AML-193 (cell line): ENCODE measurements around the gene OIP5.
"Not testable (repeated sequence)": the region's sequence is repeated elsewhere in the genome, so short reads cannot be mapped to it uniquely, and the experiment has no call there.

ENCODE experiments used
- DNase-seq, 2 experiments: peaks; one replicate each; lab custom pipeline; 2025; lab: John Stamatoyannopoulos, UW

The OIP5 gene

DNA sequence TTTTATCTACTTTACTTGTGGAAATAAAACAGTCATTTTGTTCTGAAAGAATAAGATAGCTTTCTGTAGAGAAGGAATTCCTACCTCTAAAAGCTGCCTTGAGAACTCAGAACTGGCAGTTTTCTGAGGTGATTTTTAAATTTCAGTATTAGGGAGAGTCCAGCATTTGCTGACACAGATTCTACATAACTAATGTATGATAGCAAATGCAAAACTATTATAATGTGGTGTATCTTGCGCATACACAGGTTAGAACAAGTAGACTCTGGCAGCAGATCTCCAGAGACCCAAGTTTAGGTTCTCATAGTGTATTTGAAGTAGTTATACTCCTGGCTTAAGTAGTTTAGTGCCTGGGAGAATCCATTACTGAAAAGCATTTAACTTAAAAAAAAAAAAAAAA lies 30.8 kb downstream of the OIP5 start:
- DNase-seq: no peak

GRCh38 chr15:41301139-41301538 lies 31.3 kb downstream of the OIP5 start:
- not testable (repeated sequence) for DNase-seq

- DNase-seq: no peak
These were observed 39.9 kb downstream of the OIP5 start for GRCh38 chr15:41292521-41292920.

GRCh38 chr15:41291065-41291631 lies 41.2 kb downstream of the OIP5 start:
- peak; percentile 18 to 23 for DNase-seq

- no peak for DNase-seq
These were observed 42.4 kb downstream of the OIP5 start for GRCh38 chr15:41289953-41290352.

DNA sequence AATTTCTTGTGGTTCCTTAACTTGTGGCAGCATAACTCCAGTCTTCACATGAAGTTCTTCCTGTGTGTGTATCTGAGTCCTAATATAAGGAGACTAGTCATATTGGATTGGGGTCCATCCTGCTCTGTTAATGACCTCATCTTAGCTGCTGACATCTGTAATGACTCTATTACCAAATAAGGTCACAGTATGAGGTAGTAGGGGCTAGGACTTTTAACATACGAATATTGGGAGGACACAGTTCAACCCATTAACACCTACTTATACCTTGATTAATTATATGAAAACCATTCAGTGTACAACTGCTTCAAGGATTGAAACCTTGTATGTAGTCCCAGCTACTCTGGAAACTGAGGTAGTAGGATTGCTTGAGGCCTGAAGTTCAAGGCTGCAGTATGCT lies 43.9 kb downstream of the OIP5 start:
- DNase-seq: no peak

GRCh38 chr15:41286665-41287333 lies 45.6 kb downstream of the OIP5 start:
- DNase-seq: peak; percentile 18 to 38

DNA sequence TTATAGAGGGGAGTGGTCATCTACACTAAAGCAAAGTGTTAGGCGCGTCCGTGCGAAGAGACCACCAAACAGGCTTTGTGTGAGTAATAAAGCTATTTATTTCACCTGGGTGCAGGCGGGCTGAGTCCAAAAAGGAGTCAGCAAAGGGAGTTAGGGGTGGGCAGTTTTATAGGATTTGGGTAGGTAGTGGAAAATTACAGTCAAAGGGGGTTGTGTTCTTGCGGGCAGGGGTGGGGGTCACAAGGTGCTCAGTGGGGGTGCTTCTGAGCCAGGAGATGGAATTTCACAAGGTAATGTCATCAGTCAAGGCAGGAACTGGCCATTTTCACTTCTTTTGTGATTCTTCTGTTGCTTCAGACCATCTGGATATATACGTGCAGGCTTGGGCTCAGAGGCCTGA lies 47.1 kb downstream of the OIP5 start:
- DNase-seq: no peak

DNA sequence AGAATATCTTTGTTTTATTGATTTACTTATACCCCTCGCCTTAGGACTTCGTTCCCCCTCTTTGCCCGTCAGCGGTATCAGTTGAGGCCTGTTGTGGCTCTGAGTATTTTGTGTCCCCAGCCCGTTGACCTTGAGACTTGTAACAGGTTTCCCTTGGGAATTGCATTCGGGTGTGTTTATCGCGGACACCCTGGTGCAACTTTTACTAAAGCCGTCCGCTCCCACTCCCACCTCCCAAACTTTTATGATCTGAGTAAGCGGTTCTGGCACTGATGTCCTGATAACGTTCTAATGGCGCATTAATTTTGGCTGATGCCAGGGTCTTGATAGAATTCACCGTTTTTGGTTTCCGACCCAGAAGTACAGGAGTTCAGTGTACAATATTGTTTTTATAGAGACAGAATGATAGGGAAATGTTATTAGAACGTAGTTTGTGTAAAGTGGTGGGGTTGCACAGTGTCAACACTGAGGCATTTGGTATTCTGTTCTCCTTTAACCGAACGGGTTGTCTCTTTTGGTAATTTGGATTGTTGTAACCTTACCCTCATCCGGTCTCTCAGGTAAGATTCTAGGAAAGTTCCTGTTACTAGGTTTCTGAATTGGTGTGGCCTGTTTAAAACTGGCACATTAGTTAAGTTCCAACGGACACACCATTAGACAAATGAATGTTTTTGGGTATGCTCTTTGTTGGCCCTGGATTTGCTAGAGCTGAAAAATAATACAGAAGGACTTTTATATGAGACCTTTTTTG lies 47.8 kb downstream of the OIP5 start:
- no peak for DNase-seq

GRCh38 chr15:41283653-41284426 lies 48.6 kb downstream of the OIP5 start:
- DNase-seq: peak; percentile 98 to 99

- DNase-seq: not testable (repeated sequence)
These were observed 49.3 kb downstream of the OIP5 start for GRCh38 chr15:41282980-41283652.

DNA sequence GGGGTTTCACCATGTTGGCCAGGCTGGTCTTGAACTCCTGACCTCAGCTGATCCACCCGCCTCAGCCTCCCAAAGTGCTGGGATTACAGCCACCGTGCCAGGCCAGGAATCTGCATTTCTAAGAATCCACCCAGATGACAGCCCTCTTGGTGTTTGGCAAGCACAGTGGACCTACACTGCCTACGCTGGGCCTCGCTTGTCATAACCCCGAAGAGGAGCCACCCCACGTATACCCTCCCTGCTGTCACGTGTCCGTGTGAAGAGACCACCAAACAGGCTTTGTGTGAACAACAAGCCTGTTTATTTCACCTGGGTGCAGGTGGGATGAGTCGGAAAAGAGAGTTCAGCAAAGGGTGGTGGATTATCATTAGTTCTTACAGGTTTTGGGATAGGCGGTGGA lies 50.0 kb downstream of the OIP5 start:
- not testable (repeated sequence) for DNase-seq

DNA sequence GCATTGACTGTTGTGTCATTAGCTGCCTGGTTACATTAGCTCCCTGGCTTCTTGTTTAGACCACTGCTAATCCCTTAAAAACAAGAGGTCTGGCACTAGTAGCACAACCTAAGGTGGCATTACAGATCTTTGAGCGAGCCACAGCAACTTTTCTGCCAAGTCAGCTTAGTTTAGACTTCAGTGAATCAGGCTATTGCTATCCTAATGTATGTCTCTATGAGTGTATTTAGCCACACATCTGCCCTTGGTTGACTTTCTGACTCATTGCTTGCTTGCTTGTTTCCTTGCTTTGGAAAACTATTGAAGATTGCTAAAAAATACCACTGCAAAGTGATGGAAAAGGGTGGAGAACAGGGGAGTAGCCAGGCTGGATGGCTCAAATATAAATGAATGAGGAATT lies 51.2 kb downstream of the OIP5 start:
- DNase-seq: no peak

- no peak for DNase-seq
These were observed 52.7 kb downstream of the OIP5 start for GRCh38 chr15:41279535-41280283.

DNA sequence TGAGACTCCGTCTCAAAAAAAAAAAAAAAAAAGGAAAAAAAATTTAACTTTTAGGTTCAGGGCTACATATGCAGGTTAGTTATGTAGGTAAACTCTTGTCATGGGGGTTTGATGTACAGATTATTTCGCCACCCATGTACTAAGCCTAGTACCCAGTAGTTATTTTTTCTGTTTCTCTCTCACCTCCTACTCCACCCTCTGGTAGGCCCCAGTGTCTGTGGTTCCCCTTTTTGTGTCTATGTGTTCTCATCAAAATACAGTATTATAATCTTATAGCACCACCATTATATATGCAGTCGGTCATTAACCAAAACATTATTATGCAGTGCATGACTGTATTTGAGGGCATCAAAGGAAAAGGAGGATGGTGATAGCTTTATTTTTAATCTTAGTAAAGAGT lies 54.1 kb downstream of the OIP5 start:
- no peak for DNase-seq

- no peak for DNase-seq
These were observed 55.6 kb downstream of the OIP5 start for GRCh38 chr15:41276831-41277230.

DNA sequence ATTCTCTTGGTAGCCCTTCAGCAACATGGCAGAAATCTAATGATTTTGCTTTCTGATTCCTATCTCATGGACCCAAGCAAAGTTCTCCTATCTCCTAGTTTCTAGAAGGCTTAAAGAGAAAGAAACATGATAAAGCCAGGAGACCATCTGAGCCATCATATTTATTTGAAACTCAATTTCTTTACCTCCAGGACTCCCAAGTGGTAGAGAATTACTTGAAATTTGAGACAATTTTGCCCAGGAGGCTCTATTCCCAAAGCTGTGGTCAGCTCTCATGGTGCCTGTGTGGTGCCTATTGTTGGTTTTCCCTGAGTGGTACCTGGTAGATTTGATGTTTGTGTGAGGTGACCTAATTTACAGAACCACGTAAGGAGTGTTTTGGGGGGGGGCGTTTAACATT lies 62.5 kb downstream of the OIP5 start:
- no peak for DNase-seq

- no peak for DNase-seq
These were observed 68.5 kb downstream of the OIP5 start for GRCh38 chr15:41263891-41264351.

DNA sequence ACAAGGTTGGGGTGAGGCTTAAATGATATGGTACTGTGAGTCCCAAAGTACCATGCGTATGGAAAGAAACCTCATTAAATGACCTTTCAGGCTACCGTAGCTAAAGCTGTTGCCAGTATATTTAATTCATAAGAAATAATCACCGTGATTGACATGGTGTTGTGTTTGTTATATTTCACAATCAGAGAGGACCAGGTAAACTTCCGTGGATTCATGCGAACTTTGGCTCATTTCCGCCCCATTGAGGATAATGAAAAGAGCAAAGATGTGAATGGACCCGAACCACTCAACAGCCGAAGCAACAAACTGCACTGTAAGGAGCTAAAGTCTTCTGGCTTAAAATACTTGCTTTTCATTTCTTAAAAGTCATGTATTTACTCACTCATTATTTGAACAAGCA lies 69.8 kb downstream of the OIP5 start:
- no peak for DNase-seq

DNA sequence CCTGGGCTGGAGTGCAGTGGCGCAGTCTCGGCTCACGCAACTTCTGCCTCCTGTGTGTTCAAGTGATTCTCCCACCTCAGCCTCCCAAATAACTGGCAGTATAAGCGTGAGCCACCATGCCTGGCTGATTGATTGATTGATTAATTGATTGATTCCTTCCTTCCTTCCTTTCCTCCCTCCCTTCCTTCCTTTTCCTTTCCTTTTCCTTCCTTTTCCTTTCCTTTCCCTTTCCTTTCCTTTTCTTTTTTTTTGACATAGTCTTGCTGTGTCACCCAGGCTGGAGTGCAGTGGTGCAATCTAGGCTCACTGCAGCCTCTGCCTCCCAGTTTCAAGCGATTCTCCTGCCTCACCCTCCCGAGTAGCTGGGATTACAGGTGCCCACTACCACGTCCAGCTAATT lies 71.5 kb downstream of the OIP5 start:
- not testable (repeated sequence) for DNase-seq

- no peak for DNase-seq
These were observed 72.7 kb downstream of the OIP5 start for GRCh38 chr15:41259546-41260189.
